HG03108 (cell line): Measurements from ENCODE around the gene PLEKHG5.

Source experiments
- ATAC-seq: cut with Tn5 transposase; IDR thresholded peaks from one replicate; pipeline ENCODE4 v1.9.1; 2021; ENCODE audit warnings: moderate library complexity; ENCODE audit not compliant: unreplicated experiment

PLEKHG5 gene, protein sequence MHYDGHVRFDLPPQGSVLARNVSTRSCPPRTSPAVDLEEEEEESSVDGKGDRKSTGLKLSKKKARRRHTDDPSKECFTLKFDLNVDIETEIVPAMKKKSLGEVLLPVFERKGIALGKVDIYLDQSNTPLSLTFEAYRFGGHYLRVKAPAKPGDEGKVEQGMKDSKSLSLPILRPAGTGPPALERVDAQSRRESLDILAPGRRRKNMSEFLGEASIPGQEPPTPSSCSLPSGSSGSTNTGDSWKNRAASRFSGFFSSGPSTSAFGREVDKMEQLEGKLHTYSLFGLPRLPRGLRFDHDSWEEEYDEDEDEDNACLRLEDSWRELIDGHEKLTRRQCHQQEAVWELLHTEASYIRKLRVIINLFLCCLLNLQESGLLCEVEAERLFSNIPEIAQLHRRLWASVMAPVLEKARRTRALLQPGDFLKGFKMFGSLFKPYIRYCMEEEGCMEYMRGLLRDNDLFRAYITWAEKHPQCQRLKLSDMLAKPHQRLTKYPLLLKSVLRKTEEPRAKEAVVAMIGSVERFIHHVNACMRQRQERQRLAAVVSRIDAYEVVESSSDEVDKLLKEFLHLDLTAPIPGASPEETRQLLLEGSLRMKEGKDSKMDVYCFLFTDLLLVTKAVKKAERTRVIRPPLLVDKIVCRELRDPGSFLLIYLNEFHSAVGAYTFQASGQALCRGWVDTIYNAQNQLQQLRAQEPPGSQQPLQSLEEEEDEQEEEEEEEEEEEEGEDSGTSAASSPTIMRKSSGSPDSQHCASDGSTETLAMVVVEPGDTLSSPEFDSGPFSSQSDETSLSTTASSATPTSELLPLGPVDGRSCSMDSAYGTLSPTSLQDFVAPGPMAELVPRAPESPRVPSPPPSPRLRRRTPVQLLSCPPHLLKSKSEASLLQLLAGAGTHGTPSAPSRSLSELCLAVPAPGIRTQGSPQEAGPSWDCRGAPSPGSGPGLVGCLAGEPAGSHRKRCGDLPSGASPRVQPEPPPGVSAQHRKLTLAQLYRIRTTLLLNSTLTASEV

GRCh38 chr1:6491480-6491962 lies at the start of gene PLEKHG5:
Gene PLEKHG5, minus strand, starts transcription at chr1:6491667. Its CDS starts 14,096 bp downstream, at chr1:6477571.
- ATAC-seq = no peak

GRCh38 chr1:6538956-6539355 lies 47.5 kb upstream of the PLEKHG5 start:
- ATAC-seq = no peak

DNA sequence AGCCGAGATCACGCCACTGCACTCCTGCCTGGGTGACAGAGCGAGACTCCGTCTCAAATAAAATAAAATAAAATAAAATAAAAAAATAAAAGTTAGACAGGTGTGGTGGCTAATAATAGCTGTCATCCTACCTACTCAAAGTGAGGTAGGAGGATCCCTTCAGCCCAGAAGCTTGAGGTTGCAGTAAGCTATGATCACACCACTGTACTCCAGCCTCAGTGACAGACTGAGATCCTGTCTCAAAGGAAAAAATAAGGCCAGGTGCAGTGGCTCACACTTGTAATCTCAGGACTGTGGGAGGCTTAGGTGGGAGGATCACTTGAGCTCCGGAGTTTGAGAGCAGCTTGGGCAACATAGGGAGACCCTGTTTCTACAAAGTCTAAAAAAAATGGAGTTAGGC lies 44.8 kb upstream of the PLEKHG5 start:
- ATAC-seq = no peak

DNA sequence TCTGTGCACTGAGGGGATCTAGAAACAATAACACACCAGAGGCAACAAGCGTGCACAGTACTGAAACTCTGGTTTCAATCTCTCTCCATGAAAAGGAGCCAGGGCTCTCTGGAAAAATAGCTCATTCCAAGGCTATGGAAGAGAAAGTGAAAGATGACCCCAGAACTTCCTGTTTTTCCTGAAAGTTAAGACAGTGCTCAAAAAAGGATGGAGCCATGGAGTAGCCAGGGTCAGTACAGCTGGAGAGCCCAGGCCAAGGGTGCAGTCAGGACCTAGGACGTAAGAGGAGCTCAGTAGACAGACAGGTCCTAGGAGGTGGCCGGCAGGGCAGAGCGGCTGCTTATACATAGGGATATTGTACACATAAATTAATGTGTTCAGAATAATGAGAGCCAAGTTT lies 43.7 kb upstream of the PLEKHG5 start:
- no peak for ATAC-seq

DNA sequence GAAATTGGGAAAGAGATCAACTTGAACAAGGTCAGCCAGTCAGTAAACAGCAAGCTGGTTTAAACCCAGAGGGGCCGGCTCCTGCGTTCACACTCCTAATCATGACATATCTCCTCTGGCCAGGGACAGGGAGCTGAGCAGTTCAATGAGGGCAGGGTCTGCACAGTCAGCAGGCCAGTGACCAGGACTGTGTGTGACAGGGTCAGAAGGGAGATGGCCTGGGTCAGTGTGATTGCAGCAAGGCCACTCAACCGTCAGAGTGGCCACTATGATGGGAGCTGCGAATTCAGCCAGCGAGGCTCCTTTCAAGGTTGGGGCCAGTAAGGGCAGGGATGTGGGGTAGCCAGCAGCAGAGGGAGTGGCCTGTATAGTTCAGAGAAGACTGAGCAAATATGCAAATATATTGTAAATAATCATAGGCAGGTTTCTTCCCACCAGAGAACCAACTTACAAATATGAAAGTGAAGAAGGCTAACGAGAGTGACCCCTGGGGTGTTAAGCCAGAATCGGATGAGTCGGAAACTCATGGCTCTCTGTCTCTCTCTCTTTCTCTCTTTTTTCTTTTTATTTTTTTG lies 42.9 kb upstream of the PLEKHG5 start:
- ATAC-seq = no peak

DNA sequence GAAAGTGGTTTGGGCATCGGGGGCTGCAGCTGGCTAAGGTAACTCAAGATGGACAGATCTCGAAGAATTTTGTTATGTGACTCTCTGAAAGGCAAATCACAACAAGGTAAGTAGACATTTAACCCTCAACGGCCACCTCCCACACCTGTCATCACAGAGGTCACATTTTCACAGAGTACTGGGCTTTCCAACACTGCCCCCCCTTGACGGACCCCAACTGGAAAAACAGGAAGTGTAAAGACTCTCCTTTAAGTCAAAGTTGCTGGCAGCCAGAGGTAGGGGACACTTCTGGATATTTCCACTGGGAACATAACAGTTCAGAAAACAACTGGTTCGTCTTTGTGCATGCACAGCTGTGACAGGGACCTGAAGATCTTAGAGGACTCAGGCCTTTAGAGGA lies 40.5 kb upstream of the PLEKHG5 start:
- no peak for ATAC-seq

- no peak for ATAC-seq
These were observed 39.2 kb upstream of the PLEKHG5 start for GRCh38 chr1:6530504-6531160.

DNA sequence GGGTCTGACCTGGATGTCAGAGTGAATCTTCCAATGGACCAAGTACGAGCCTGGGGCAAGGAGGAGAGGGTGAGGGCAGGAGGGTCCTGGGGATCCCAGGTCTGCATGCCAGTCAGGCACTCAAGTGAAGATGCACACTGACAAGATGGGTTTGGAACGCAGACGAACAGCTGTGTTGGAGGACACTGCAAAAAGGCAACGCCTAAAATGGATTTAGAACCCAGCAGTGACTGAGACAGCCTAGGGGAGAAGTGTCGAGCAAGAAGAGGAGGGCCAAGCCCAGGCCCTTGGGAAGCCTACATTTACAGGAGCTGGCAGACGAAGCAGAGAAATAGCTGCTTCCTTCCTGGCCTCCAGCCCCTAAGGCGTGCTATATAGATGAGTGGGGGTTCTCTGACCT lies 37.0 kb upstream of the PLEKHG5 start:
- ATAC-seq = no peak

DNA sequence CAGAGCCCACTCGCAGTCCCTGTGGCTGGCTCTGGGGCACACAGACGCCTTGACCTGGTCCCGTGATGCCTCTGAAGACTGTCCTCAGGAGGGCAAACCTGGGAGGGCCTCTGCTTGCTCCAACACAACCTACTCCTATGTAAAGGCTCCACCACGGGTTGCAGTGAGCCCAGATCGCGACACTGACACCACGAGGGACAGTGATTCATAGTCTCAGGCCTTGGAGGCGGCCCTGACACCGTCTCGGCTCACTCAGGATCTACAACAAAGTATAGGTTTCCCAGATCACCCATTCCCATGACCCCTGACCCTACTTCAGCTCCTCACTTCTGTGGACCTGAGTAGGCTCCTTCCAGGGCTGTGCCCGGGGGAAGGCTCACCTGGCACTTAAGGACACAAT lies 34.8 kb upstream of the PLEKHG5 start:
- no peak for ATAC-seq

- ATAC-seq = no peak
These were observed 32.1 kb upstream of the PLEKHG5 start for GRCh38 chr1:6523566-6523965.

DNA sequence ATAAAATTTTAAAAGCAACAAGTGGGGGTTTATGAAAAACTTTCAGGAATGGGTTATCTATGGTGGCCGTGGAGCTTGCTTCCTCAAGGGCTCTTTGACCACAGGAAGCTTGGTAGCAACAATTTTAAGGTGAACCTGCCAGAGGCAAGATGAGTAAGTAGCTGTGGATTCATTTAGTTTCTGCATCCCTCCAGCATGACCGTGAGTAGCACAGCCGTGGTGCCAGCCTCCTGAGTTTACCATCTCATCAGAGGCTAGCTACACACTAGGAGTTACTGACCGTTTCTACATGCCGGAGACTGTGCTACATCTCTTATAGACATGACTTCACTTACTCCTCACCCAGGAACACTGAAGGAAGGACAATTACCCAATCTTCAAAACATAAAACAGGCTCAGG lies 30.1 kb upstream of the PLEKHG5 start:
- no peak for ATAC-seq

DNA sequence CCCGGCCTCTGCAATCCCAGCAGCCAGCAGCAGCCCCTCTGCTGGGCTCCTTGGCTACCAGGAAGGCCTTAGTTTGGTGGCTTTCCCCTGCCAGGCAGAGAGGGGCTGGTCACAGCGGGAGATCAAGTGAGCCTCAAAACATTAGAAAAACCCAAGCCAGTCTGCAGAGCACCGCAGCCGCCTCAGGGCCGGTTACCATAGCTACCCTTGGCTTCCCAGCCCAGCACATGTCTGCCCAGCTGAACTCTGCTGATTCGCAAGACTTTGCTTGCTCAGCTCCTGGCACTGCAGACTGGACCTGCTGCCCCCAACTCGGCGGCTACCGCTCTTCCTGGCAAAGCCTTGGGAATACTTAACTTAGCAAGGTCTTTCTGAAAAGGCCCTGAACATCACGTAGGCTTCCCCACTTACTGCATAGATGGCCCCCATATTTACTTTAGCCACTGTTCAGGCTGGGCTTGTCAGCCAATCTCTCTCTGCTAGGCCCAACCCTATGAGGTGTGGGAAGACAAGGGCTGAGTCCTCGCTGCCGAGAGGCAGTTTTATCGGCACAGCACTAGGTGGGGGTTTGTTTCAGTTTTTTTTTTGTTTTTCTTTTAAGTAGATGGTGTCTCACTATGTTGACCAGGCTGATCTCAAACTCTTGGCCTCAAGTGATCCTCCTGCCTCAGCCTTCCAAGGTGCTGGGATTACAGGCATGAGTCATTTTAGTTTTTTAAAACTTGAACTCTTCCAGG lies 28.6 kb upstream of the PLEKHG5 start:
- ATAC-seq = no peak

GRCh38 chr1:6519491-6519934 lies 28.0 kb upstream of the PLEKHG5 start:
- ATAC-seq = no peak

- no peak for ATAC-seq
These were observed 26.0 kb upstream of the PLEKHG5 start for GRCh38 chr1:6517435-6517851.

DNA sequence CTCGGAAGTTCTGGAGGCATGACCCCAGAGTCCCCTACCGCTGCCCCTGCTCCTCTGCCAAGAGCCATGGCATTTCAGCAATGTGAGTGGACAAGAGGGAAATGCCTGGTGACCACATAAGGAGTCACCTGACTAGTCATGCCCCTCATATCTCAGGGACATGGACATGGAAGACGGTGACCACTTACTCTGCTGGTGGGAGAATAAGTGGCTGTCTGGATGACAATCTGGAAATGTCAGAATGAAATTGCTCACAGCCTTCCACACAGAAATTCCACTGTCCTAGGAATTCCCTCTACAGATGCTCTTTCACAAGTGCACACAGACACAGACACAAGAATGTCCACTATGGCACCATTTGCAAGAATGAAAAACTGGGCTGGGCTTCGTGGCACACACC lies 24.3 kb upstream of the PLEKHG5 start:
- ATAC-seq = no peak

- no peak for ATAC-seq
These were observed 21.9 kb upstream of the PLEKHG5 start for GRCh38 chr1:6513320-6513801.

GRCh38 chr1:6512908-6513280 lies 21.4 kb upstream of the PLEKHG5 start:
- no peak for ATAC-seq

DNA sequence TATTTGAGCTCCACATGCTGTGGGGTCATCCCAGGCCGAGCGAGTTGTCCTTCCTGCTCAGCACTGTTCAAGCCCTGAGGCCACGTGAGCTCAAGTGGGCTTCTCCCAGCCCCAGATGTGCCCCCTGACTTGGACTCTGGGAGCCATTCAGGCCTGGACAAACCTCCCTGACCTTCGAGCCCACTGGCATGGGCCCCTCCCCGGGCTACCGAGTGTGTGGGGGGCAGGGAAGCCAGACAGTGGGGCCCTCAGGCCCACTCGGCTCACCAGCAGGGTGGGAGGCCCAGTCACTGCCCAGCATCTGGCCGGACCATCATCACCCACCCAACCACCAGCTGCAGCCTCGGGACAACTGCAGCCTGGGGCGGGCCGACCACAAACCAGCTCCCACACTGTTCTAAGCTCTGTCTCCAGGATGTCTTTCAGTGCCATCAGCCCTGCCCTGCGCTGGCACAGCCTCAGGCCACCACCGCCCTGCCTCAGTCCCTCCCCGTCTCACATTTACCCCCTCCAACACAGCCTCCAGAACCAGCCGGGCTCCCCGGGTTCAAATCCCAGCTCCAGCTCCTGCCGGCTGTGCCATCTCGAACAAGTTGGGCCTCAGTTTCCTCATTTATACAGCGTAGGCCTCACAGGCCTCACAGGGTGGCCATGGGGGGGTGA lies 20.9 kb upstream of the PLEKHG5 start:
- no peak for ATAC-seq

DNA sequence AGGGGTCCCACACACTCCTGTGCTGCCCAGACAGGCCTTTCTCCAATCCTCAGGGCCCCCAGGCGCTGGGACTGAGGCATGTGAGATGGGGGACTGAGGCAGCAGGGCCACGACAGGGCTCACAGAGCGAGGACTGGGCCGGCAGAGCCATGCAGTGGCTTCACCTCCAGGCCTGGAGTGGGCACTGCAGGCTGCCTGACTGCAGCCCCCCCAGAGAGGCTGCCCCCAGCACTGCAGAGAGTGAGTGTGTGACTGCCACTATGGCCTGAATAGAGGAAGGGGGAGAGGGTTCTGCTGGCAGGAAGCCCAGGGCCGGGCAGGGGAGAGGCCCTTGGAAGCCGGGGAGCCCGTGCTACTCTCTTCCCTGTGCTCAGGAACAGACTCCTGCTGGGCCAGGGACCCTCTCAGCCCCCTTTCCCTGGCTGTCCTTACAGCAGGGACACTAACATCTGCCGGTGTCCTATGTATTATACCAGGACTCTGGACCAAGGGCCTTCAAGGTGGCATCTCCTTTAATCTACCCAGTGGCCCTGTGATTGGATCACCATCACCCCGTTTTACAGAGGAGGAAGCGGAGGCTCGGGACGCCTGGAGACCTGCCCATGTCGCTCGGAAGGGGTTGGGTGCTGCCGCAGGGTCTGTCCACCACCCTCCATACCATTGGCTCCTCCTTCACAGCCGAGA lies 20.2 kb upstream of the PLEKHG5 start:
- ATAC-seq = no peak
